AG09309 (cell line): ENCODE results near the gene PLSCR1.

Source experiments
- DNase-seq: peaks from one replicate; pipeline ENCODE4 v3.0.0-alpha.2; 2010; ENCODE audit warnings: low read depth
- H3K4me3 ChIP-seq: 2 replicates; pipeline ENCODE4 v1.5.1; 2011; ENCODE audit warnings: mild to moderate bottlenecking, low read depth, low read length, moderate library complexity; ENCODE audit not compliant: control insufficient read depth
- TF ChIP-seq, protein P1 (sequence below): IDR thresholded peaks from 2 replicates; pipeline ENCODE4 v1.5.1; 2011; ENCODE audit warnings: mild to moderate bottlenecking, low read depth, low read length, inconsistent platforms; ENCODE audit not compliant: insufficient read depth, control insufficient read depth; ENCODE audit errors: missing control alignments

Gene PLSCR1

DNA sequence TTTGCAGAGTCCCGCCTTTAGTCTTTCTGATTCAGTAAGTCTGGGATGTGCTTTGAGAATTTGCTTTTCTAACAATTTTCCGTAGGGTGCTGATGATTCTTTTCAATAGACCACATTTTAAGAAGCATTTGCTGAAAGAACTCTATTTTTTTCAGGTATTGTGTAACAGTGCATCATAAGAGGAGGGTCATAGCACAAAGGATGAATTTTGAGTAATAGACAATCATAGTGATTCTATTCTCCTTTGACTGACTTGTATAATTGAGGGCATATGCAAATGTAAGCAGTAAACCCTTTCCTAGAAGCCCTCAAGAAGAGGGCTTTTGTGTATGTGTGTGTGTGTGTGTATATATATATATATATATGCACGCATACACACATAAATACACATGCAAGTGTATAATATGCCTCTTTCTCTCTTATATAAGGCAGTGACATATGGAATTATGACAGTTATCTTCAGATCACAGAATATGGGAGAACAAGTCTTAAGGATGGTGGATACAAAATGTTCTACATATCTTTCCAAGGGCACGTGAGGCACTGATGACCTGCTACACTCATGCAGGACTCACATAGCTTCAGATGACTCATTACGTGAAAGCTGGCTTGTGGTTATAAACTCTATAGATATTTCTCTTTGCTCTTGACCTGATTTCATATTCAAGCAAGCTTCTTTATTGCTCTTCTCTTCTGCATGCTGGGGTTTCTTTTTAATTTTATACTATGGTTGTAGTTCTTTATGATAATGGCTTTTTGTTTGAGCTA is 6.5 kb upstream of the PLSCR1 start:
- H3K4me3 ChIP-seq: no peak overlapping the region
- TF ChIP-seq, protein P1, sequence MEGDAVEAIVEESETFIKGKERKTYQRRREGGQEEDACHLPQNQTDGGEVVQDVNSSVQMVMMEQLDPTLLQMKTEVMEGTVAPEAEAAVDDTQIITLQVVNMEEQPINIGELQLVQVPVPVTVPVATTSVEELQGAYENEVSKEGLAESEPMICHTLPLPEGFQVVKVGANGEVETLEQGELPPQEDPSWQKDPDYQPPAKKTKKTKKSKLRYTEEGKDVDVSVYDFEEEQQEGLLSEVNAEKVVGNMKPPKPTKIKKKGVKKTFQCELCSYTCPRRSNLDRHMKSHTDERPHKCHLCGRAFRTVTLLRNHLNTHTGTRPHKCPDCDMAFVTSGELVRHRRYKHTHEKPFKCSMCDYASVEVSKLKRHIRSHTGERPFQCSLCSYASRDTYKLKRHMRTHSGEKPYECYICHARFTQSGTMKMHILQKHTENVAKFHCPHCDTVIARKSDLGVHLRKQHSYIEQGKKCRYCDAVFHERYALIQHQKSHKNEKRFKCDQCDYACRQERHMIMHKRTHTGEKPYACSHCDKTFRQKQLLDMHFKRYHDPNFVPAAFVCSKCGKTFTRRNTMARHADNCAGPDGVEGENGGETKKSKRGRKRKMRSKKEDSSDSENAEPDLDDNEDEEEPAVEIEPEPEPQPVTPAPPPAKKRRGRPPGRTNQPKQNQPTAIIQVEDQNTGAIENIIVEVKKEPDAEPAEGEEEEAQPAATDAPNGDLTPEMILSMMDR: no peak
- DNase-seq: no peak

DNA sequence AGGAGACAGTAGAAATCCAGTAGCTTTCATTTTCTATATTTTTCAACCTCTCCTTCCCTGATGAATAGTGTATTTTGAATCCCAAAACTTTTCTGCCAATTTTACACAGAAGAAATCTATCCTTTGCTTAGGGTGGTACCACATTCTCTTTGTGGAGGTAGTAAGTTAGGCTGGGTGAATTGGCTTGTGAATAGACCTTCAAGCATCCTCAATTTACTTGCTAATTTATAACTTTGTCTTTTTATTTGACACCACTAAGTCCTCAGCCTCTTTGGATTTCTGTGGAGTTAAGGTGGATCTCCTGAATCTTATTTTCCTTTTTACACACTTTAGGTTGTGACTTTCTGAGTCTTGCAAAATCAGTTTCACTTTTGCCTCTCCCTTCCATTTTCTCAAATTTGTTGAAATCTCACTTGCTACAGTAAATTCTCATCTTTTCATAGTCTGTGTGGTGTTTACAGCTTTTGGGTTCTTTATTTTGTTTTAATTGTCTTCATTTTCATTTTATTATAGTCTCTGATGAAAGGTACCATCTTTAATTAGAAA is 5.7 kb upstream of the PLSCR1 start:
- DNase-seq: no peak
- H3K4me3 ChIP-seq: no peak overlapping the region

DNA sequence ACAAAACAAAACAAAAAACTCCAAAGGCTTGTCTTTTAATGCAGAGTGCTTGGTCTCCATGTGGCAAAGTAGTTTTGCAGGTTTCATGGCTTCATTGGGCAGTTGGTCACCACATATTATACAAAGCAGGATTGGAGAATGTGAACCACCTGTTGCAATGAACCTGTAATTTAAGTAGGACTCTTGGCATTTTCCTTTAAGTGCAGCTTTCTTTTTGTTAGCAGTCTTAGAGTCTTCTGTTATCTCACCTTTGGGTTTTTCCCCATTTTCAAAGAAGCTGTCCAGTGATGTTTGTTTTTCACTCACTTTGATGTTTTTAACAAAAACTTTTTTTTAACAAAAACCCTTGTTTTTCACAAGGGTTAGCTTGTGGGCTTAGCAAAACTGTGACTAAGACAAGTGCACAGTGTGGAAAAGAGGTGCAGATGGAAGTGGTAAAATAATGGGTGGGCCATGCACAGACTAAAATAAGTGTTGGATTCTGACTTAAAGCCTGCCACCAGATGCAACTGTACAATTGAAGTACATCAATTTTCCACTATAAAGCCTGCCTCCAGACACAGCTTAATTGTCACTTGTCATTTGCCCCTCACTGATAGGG is 2.9 kb upstream of the PLSCR1 start:
- H3K4me3 ChIP-seq: no peak overlapping the region
- no peak for DNase-seq
- TF ChIP-seq, protein P1: no peak

More for the DNA sequence above, 5.7 kb upstream of the PLSCR1 start:
- TF ChIP-seq, protein P1: no peak

- no peak overlapping the region for H3K4me3 ChIP-seq
- TF ChIP-seq, protein P1: no peak
- no peak for DNase-seq
Measured at GRCh38 chr3:146546366-146546965, 2.1 kb upstream of the PLSCR1 start.

DNA sequence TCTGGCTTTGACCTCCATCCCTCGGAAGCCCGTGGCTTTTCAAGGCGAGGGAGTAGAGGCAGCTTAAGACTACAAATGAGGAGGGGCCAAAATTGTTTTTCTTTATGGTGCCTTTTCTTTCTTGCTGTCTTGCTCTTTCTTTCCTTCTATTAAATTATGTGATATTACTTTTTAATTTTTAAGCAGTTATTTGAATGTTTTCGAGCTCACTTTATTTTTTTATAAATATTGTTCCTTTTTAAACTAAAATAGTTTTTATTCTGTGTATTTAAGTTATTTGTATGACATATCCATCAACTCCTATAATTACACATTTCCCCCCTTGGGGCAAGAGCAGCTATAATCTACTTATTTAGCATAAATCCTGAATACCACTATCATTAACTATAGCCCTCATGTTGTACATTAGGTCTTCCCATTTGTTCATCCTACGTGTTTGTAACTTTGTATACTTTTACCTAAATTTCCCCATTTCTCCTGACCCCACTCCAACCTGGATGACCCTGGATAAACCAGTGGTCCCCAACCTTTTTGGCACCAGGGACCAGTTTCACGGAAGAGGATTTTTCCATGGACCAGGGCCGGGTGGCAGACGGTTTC is 622 bp upstream of the PLSCR1 start:
- no peak for DNase-seq
- H3K4me3 ChIP-seq: peak overlapping the region; percentile 83
- TF ChIP-seq, protein P1: no peak

- DNase-seq: no peak
- TF ChIP-seq, protein P1: no peak
- peak overlapping the region; percentile 83 for H3K4me3 ChIP-seq
Measured at GRCh38 chr3:146543461-146544001, 876 bp downstream of the PLSCR1 start.
